ENCODE measurements around the gene DTWD1.

DNA sequence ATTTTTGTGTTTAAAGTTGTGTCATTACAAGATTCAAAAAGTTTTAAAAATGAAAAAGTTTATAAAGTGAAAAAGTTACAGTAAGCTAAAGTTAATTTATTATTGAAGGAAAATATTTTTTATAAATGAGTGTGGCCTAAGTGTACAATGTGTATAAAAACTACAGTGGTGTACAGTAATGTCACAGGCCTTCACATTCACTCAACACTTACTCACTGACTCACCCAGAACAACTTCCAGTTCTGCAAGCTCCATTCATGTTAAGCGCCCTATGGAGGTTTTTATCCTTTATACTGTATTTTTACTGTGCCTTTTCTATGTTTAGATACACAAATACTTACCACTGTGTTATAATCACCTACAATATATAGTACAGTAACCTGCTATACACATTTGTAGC, 76.3 kb downstream of the DTWD1 start:
- TF ChIP-seq, protein P1, sequence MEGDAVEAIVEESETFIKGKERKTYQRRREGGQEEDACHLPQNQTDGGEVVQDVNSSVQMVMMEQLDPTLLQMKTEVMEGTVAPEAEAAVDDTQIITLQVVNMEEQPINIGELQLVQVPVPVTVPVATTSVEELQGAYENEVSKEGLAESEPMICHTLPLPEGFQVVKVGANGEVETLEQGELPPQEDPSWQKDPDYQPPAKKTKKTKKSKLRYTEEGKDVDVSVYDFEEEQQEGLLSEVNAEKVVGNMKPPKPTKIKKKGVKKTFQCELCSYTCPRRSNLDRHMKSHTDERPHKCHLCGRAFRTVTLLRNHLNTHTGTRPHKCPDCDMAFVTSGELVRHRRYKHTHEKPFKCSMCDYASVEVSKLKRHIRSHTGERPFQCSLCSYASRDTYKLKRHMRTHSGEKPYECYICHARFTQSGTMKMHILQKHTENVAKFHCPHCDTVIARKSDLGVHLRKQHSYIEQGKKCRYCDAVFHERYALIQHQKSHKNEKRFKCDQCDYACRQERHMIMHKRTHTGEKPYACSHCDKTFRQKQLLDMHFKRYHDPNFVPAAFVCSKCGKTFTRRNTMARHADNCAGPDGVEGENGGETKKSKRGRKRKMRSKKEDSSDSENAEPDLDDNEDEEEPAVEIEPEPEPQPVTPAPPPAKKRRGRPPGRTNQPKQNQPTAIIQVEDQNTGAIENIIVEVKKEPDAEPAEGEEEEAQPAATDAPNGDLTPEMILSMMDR (IDR thresholded peaks at IDR 0.05) = no peak
- TF ChIP-seq POLR2A (IDR thresholded peaks at IDR 0.05) = no peak

All from thyroid gland (tissue), 4 donors.